GM23248 (cell line): ENCODE results near the gene PRKCE.

Experiments
- EZH2 ChIP-seq: fragments of 200-600 bp; sonication (generic); IDR thresholded peaks from 2 replicates; pipeline ENCODE4 v1.6.1; 2018; ENCODE audit warnings: antibody characterized with exemption, mild to moderate bottlenecking; ENCODE audit not compliant: insufficient read depth, poor library complexity, severe bottlenecking
- EZH2phosphoT487 ChIP-seq: fragments of 200-600 bp; sonication (generic); IDR thresholded peaks from 2 replicates; pipeline ENCODE4 v1.6.1; 2018; ENCODE audit warnings: antibody characterized with exemption, moderate library complexity, mild to moderate bottlenecking, low read depth; ENCODE audit not compliant: insufficient read depth

DNA sequence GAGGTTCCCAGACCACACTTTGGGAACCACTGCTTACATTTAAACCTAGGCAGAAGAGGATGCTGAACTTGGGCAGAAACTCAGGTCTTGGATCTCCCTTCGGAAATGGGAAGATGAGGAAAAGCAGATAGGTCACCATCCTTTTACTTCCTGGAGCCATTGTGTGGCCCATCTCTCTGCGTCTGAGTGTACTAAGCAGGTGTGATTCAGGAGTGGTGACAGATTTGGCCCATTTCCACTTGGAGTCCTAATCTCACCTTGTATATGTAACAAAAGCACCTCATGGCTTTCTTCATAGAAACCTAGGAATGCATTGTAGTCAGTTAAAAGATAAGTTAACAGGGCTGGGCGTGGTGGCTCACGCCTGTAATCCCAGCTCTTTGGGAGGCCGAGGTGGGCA, 71.0 kb downstream of the PRKCE start:
- TF ChIP-seq EZH2phosphoT487 (no peak), EZH2 (no peak)
